H9 (cell line): ENCODE results near the gene ERAL1. TPM values are rescaled to one million over a fixed set of nuclear protein-coding genes. Genes with fewer than 3 reads are reported as not detected.

ENCODE experiments used
- DNase-seq: peaks from one replicate; pipeline ENCODE4 v3.0.0-alpha.2; 2017
- H2AFZ ChIP-seq: one replicate; pipeline ENCODE4 v1.6.1; 2013; ENCODE audit warnings: mild to moderate bottlenecking, low read length, control low read depth, moderate library complexity
- H2AK5ac ChIP-seq: 2 replicates; pipeline ENCODE4 v1.6.1; 2013; ENCODE audit warnings: low read length, control low read depth, mixed read lengths; ENCODE audit not compliant: insufficient read length
- H2BK120ac ChIP-seq: one replicate; pipeline ENCODE4 v1.6.1; 2013; ENCODE audit warnings: low read depth, mild to moderate bottlenecking, low read length, control low read depth, inconsistent platforms; ENCODE audit not compliant: poor library complexity, severe bottlenecking
- H2BK12ac ChIP-seq: 2 replicates; pipeline ENCODE4 v1.6.1; 2013; ENCODE audit warnings: low read length, control low read depth, mixed read lengths, low read depth; ENCODE audit not compliant: insufficient read length
- H2BK15ac ChIP-seq: 2 replicates; pipeline ENCODE4 v1.6.1; 2013; ENCODE audit warnings: low read depth, low read length, control low read depth
- H2BK20ac ChIP-seq: one replicate; pipeline ENCODE4 v1.6.1; 2013; ENCODE audit warnings: low read depth, mild to moderate bottlenecking, low read length, control low read depth, inconsistent platforms; ENCODE audit not compliant: poor library complexity, severe bottlenecking
- H2BK5ac ChIP-seq: 2 replicates; pipeline ENCODE4 v1.6.1; 2013; ENCODE audit warnings: low read length, control low read depth, mixed read lengths; ENCODE audit not compliant: insufficient read length
- H3K14ac ChIP-seq: 2 replicates; pipeline ENCODE4 v1.6.1; 2013; ENCODE audit warnings: low read length, control low read depth; ENCODE audit not compliant: insufficient read depth
- H3K18ac ChIP-seq: 2 replicates; pipeline ENCODE4 v1.6.1; 2013; ENCODE audit warnings: low read depth, mild to moderate bottlenecking, mixed read lengths, low read length, control low read depth; ENCODE audit not compliant: insufficient read length
- H3K23ac ChIP-seq: 2 replicates; pipeline ENCODE4 v1.6.1; 2013; ENCODE audit warnings: low read length, control low read depth, mixed read lengths, low read depth; ENCODE audit not compliant: insufficient read length
- H3K23me2 ChIP-seq: 2 replicates; pipeline ENCODE4 v1.6.1; 2013; ENCODE audit warnings: low read depth, mild to moderate bottlenecking, mixed read lengths, low read length, control low read depth; ENCODE audit not compliant: insufficient read length, poor library complexity, severe bottlenecking
- H3K27ac ChIP-seq: 2 replicates; pipeline ENCODE4 v1.5.1; 2013; ENCODE audit warnings: low read length, control low read depth, mixed read lengths, low read depth; ENCODE audit not compliant: insufficient read length
- H3K27me3 ChIP-seq: 2 replicates; pipeline ENCODE4 v1.6.1; 2013; ENCODE audit warnings: low read length, control low read depth, inconsistent platforms; ENCODE audit not compliant: insufficient read depth
- H3K4ac ChIP-seq: 2 replicates; pipeline ENCODE4 v1.6.1; 2013; ENCODE audit warnings: low read depth, mild to moderate bottlenecking, control low read depth, inconsistent platforms, low read length, moderate library complexity
- H3K4me1 ChIP-seq: 2 replicates; pipeline ENCODE4 v1.6.1; 2013; ENCODE audit warnings: low read length, control low read depth, inconsistent platforms; ENCODE audit not compliant: insufficient read depth
- H3K4me2 ChIP-seq: 2 replicates; pipeline ENCODE4 v1.6.1; 2013; ENCODE audit warnings: low read length, control low read depth, mixed read lengths; ENCODE audit not compliant: insufficient read length, insufficient read depth
- H3K56ac ChIP-seq: 2 replicates; pipeline ENCODE4 v1.6.1; 2013; ENCODE audit warnings: low read depth, mild to moderate bottlenecking, mixed read lengths, low read length, control low read depth; ENCODE audit not compliant: insufficient read length
- H3K79me1 ChIP-seq: 2 replicates; pipeline ENCODE4 v1.6.1; 2013; ENCODE audit warnings: low read depth, mild to moderate bottlenecking, moderate library complexity, low read length, control low read depth, inconsistent platforms; ENCODE audit not compliant: insufficient read depth, poor library complexity, severe bottlenecking
- H3K79me2 ChIP-seq: 2 replicates; pipeline ENCODE4 v1.6.1; 2013; ENCODE audit warnings: low read length, control low read depth, inconsistent platforms; ENCODE audit not compliant: insufficient read depth
- H3K9ac ChIP-seq: 2 replicates; pipeline ENCODE4 v1.6.1; 2013; ENCODE audit warnings: low read length, control low read depth, mixed read lengths; ENCODE audit not compliant: insufficient read length; ENCODE audit errors: extremely low read depth
- H3K9me3 ChIP-seq: one replicate; pipeline ENCODE4 v1.6.1; 2013; ENCODE audit warnings: low read depth, low read length, inconsistent platforms; ENCODE audit not compliant: control insufficient read depth
- H3T11ph ChIP-seq: one replicate; pipeline ENCODE4 v1.6.1; 2013; ENCODE audit warnings: mild to moderate bottlenecking, low read length, control low read depth, inconsistent platforms
- H4K20me1 ChIP-seq: one replicate; pipeline ENCODE4 v1.6.1; 2013; ENCODE audit not compliant: control insufficient read depth, insufficient read length, insufficient read depth
- H4K5ac ChIP-seq: 2 replicates; pipeline ENCODE4 v1.6.1; 2013; ENCODE audit warnings: low read depth, mild to moderate bottlenecking, mixed read lengths, low read length, control low read depth; ENCODE audit not compliant: insufficient read length
- H4K8ac ChIP-seq: replicated peaks from 2 replicates; pipeline ENCODE4 v1.6.1; 2013; ENCODE audit warnings: low read length, control low read depth, mixed read lengths, low read depth; ENCODE audit not compliant: insufficient read length
- H4K91ac ChIP-seq: 2 replicates; pipeline ENCODE4 v1.6.1; 2013; ENCODE audit warnings: low read depth, mild to moderate bottlenecking, moderate library complexity, mixed read lengths, low read length, control low read depth; ENCODE audit not compliant: insufficient read length
- H3K27ac Mint-ChIP-seq, 3 experiments: 2 replicates in 2 of 3; 3 replicates in 1 of 3; pipeline ENCODE4 v1.8.0; 2020 to 2021; ENCODE audit warnings: mixed read lengths in 3 of 3, mild to moderate bottlenecking in 1 of 3, moderate library complexity in 1 of 3
- H3K27me3 Mint-ChIP-seq: 2 replicates; pipeline ENCODE4 v1.8.0; 2021; ENCODE audit warnings: low read depth, mild to moderate bottlenecking, moderate library complexity, mixed read lengths
- H3K36me3 Mint-ChIP-seq, 3 experiments: 2 replicates in 2 of 3; 3 replicates in 1 of 3; pipeline ENCODE4 v1.8.0; 2020 to 2021; ENCODE audit warnings: low read depth in 3 of 3, mixed read lengths in 3 of 3; ENCODE audit not compliant: insufficient read depth in 1 of 3
- H3K4me1 Mint-ChIP-seq, 2 experiments: 2 replicates each; pipeline ENCODE4 v1.8.0; 2020; ENCODE audit warnings: mixed read lengths in 2 of 2
- H3K4me3 Mint-ChIP-seq, 2 experiments: 2 replicates in 1 of 2; 3 replicates in 1 of 2; pipeline ENCODE4 v1.8.0; 2020 to 2021; ENCODE audit warnings: mild to moderate bottlenecking in 2 of 2, mixed read lengths in 2 of 2, moderate library complexity in 1 of 2
- H3K9me3 Mint-ChIP-seq, 2 experiments: 2 replicates in 1 of 2; 3 replicates in 1 of 2; pipeline ENCODE4 v1.8.0; 2020; ENCODE audit warnings: mild to moderate bottlenecking in 2 of 2, mixed read lengths in 2 of 2, moderate library complexity in 1 of 2
- WGBS: extraction: QIAGEN DNeasy Blood & Tissue Kit; methylation state at CpG from one replicate; pipeline ENCODE4 v1.1.7; 2013; ENCODE audit warnings: missing lambda C conversion rate, low lambda C conversion rate, mixed read lengths; ENCODE audit not compliant: insufficient read length; ENCODE audit errors: extremely low coverage; 5-methylcytosine and 5-hydroxymethylcytosine counted together
- total RNA-seq: library from RNA; stranded (reverse); gene quantifications from 2 replicates; pipeline ENCODE4 v1.2.1, GENCODE V29; 2021
- TF ChIP-seq, protein P1 (sequence below): fragments of 200-600 bp; sonication (generic); conservative IDR thresholded peaks from 3 replicates; pipeline ENCODE4 v1.8.0; 2021; ENCODE audit warnings: antibody characterized with exemption, mild to moderate bottlenecking

ERAL1 gene
- total RNA-seq, 1 experiment from 2014 or later = 67.8 TPM

DNA sequence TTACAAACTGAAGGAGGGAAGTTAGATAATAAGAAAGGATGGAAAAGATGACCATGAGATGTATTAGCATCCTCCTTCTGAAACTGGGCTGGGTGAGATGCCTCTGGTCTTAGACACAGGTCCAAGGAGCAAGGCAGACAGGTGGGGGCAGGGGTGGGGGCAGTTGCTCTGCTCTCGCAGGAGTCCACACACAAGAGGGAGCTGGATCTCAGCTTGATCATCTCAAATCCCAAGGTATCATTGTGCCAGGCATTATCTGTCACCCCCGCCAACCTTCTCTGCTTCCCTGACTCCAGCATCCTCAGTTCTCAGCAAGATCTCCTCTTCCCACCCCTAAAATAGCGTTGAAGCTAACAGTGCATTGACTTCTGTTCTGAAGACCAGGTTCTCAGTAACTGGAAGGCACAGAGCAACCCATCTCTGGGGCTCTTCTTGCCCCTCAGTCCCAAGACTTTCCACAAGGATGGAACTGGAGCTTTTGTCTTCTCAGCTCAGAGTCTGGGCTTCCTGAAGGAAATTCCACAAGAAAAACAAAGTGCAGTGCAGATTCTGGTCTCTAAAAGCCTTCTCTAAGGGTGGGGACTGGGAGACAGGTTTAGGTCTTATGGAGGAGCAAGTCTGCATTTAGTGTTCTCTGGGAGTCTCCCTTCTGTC is 41.1 kb downstream of the ERAL1 start:
- Histone ChIP-seq H3K14ac (no peak overlapping the region), H3K4me2 (peak overlapping the region; percentile 63), H2BK15ac (no peak overlapping the region), H3T11ph (no peak overlapping the region), H2BK20ac (no peak overlapping the region), H3K23ac (no peak overlapping the region), H3K27me3 (0 out of 2 replicates have a peak, but pooled peaks cover 3% of the 10 kb centered on the region), H3K18ac (no peak overlapping the region), H2AK5ac (no peak overlapping the region), H3K4me1 (peaks cover 9% of the 10 kb centered on the region), H2BK120ac (no peak overlapping the region), H3K23me2 (peaks cover 6% of the 10 kb centered on the region), H2AFZ (no peak overlapping the region), H2BK5ac (no peak overlapping the region), H3K9ac (peak overlapping the region; percentile 60), H3K4ac (no peak overlapping the region), H4K8ac (no peak overlapping the region), H3K56ac (no peak overlapping the region), H3K79me1 (peaks cover 4% of the 10 kb centered on the region), H4K91ac (no peak overlapping the region), H3K79me2 (peaks cover 4% of the 10 kb centered on the region; the same call in 1 of the 2 replicates), H4K20me1 (peaks cover 4% of the 10 kb centered on the region), H3K9me3 (no peaks in the 10 kb centered on the region), H3K27ac (no peak overlapping the region), H2BK12ac (no peak overlapping the region), H4K5ac (no peak overlapping the region)
- no peaks in the 10 kb centered on the region for H3K9me3 Mint-ChIP-seq
- TF ChIP-seq, protein P1, sequence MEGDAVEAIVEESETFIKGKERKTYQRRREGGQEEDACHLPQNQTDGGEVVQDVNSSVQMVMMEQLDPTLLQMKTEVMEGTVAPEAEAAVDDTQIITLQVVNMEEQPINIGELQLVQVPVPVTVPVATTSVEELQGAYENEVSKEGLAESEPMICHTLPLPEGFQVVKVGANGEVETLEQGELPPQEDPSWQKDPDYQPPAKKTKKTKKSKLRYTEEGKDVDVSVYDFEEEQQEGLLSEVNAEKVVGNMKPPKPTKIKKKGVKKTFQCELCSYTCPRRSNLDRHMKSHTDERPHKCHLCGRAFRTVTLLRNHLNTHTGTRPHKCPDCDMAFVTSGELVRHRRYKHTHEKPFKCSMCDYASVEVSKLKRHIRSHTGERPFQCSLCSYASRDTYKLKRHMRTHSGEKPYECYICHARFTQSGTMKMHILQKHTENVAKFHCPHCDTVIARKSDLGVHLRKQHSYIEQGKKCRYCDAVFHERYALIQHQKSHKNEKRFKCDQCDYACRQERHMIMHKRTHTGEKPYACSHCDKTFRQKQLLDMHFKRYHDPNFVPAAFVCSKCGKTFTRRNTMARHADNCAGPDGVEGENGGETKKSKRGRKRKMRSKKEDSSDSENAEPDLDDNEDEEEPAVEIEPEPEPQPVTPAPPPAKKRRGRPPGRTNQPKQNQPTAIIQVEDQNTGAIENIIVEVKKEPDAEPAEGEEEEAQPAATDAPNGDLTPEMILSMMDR = no peak
- WGBS = no CpG with 5 or more reads among the region's 3 CpGs
- peak overlapping the region; percentile 93 to 96 for H3K4me3 Mint-ChIP-seq
- peaks cover 17 to 22% of the 10 kb centered on the region in 2 experiments for H3K4me1 Mint-ChIP-seq
- no peak for DNase-seq
- H3K27ac Mint-ChIP-seq = peak overlapping the region in 1 of 3 experiments; percentile 2; a peak in 1 of 7 replicates
- peaks cover 28 to 37% (median 29%) of the 10 kb centered on the region in 3 experiments; a peak in 6 of 7 replicates for H3K36me3 Mint-ChIP-seq
- no peaks in the 10 kb centered on the region; the same call in 1 of the 2 replicates for H3K27me3 Mint-ChIP-seq
